Aorta (tissue), 5 donors: ENCODE measurements around the gene SLC2A2. TPM values are rescaled to one million over a fixed set of nuclear protein-coding genes. Genes with fewer than 3 reads are reported as not detected.

Source experiments
- ATAC-seq: fragments of 200-7000 bp; cut with Tn5 transposase; one replicate; pipeline ENCODE4 v1.9.1; 2022; ENCODE audit warnings: moderate library complexity; ENCODE audit not compliant: low FRiP score
- DNase-seq, 2 donors: peaks; one replicate each; pipeline ENCODE4 v3.0.0-alpha.2; 2020
- H3K27ac ChIP-seq, 2 donors: one replicate each; pipeline ENCODE4 v1.5.1; 2013; ENCODE audit warnings: low read length in 2 of 2, mild to moderate bottlenecking in 2 of 2, moderate library complexity in 2 of 2, control low read depth in 1 of 2, inconsistent platforms in 1 of 2, low read depth in 1 of 2
- H3K27me3 ChIP-seq, 2 donors: one replicate each; pipeline ENCODE4 v1.6.1; 2013; ENCODE audit warnings: control low read depth in 1 of 2, low read length in 1 of 2, mild to moderate bottlenecking in 1 of 2, moderate library complexity in 1 of 2; ENCODE audit not compliant: insufficient read depth in 2 of 2, control insufficient read depth in 1 of 2
- H3K36me3 ChIP-seq, 2 donors: one replicate each; pipeline ENCODE4 v1.6.1; 2013; ENCODE audit warnings: control low read depth in 1 of 2, low read length in 1 of 2, mild to moderate bottlenecking in 1 of 2; ENCODE audit not compliant: insufficient read depth in 2 of 2, control insufficient read depth in 1 of 2
- H3K4me1 ChIP-seq, 2 donors: one replicate each; pipeline ENCODE4 v1.6.1; 2013; ENCODE audit warnings: low read length in 2 of 2, control low read depth in 1 of 2, mild to moderate bottlenecking in 1 of 2, moderate library complexity in 1 of 2; ENCODE audit not compliant: insufficient read depth in 2 of 2, control insufficient read depth in 1 of 2
- H3K4me3 ChIP-seq, 2 donors: one replicate each; pipeline ENCODE4 v1.5.1; 2013; ENCODE audit warnings: low read length in 2 of 2, control low read depth in 1 of 2, mild to moderate bottlenecking in 1 of 2
- H3K9me3 ChIP-seq: one replicate; pipeline ENCODE4 v1.6.1; 2013; ENCODE audit warnings: mild to moderate bottlenecking, low read length; ENCODE audit not compliant: control insufficient read depth
- WGBS, 2 donors: extraction: QIAGEN DNeasy Blood & Tissue Kit; methylation state at CpG; one replicate each; pipeline ENCODE4 v1.1.7; 2013; 5-methylcytosine and 5-hydroxymethylcytosine counted together
- intact Hi-C, 2 donors: fragments of 100-400 bp; cut with DNase I; formaldehyde crosslinking; loops; one replicate each; pipeline versions ENCODE4 v1.14.2 to v1.15.0; 2022
- polyA plus RNA-seq, 2 donors: library from polyadenylated mRNA; stranded (reverse); fragments of 200-250 nt; gene quantifications; one replicate each; pipeline ENCODE4 v1.2.3, GENCODE V29; 2013
- total RNA-seq, 2 donors: library from RNA; stranded (reverse); fragmentation: NEBNext Ultra II Directional; extraction: Animal tissue kit (Norgen Biotek cat#: 25700); gene quantifications; one replicate each; pipeline ENCODE4 v1.2.1, GENCODE V29; 2021
- donor health status: healthy with polysubstance abuse.
- donor health status: Bipolar disorder and iron deficiency.
- donor health status: DM: no; HTN: no; CAD: no.
- donor health status: DM: no; HTN: no; CAD: no.
- donor health status: DM: yes; HTN: yes; CAD: no.

The SLC2A2 gene
- total and polyA plus RNA-seq, 4 donors: 3.1 TPM; not detected in 3

DNA sequence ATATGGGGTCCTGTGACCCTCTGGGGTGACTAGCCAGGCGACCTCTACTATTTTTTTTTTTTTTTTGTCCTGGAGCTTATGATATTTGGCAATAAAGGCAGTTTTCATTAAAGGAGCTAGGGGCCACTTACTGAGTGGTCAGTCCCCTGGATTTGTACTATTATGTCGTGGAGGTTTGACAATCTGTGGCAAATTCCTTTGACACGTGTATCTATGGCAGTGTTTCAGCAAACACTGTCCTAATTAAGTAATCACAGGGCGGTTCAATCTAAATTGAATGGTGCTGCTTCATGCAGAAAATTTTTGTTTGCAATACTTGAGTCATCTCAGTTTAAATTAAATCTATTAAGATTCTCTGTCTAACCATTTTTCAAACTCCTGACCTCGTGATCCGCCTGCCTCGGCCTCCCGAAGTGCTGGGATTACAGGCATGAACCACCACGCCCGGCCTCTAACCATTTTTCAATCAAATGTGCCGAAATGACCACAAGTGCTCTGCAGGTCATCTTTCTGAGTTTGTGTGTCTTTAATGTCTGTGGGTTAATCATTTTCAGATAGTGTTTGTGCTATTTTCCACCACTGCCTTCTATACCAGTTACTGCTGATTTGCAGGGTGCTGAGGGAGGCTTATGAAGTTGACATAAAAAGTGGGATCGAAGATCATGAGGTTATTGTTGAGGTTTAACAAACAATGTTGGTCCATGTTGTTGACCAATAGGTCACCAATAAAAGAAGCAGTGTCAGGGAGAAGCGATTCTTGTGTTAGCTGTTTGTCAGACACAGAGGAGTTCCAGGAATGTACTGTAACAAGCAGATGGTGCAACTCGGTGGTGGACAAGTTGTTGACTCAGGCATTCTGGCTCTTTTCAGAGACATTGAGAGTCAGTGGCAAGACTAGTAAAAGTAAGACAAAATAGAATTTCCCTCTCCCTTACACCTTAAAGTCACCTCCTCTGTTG lies 18.6 kb upstream of the SLC2A2 start:
- H3K4me3 ChIP-seq: no peak overlapping the region
- no peaks in the 10 kb centered on the region for H3K36me3 ChIP-seq
- ATAC-seq (no peak), DNase-seq (no peak)
- no peaks in the 10 kb centered on the region for H3K27me3 ChIP-seq
- H3K9me3 ChIP-seq: no peaks in the 10 kb centered on the region
- H3K4me1 ChIP-seq: no peaks in the 10 kb centered on the region
- intact Hi-C loops: loop anchor here in 1 of 2 donors (5.0 kb wide), 1 partner anchor 527 kb away; no protein-coding TSS in a partner anchor
- H3K27ac ChIP-seq: no peak overlapping the region
- 90 to 92% methylated on average over 14 of the region's 14 CpGs for WGBS, 2 donors

- DNase-seq (no peak), ATAC-seq (no peak)
- no peaks in the 10 kb centered on the region for H3K36me3 ChIP-seq
- intact Hi-C loops: no loop called here
- 39 to 81% methylated on average over 1 of the region's 1 CpG for WGBS, 2 donors
- no peak overlapping the region for H3K4me3 ChIP-seq
- no peaks in the 10 kb centered on the region for H3K9me3 ChIP-seq
- H3K4me1 ChIP-seq: no peaks in the 10 kb centered on the region
- H3K27ac ChIP-seq: no peak overlapping the region
- H3K27me3 ChIP-seq: no peaks in the 10 kb centered on the region
Measured at GRCh38 chr3:171044384-171044783, 17.9 kb upstream of the SLC2A2 start.

DNA sequence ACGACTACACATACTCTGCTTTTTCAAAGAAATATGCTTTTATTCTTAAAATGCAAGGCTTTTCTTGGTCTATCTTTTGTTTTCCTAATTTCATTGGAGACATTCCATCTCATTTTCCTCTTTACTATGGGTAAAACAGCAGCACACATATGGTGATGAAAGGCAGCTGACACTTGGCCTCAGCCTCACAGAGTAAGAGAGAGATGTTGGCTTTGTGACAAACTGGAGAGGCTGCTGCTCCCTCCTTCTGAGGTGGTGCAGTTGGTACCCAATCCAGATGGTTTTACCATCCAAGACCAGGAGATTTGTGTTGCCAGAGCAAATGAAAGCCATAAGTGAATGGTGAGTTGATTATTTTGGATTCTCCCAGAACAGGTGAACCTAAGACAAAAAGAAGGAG lies 13.2 kb upstream of the SLC2A2 start:
- Histone ChIP-seq H3K9me3 (no peaks in the 10 kb centered on the region), H3K36me3 (no peaks in the 10 kb centered on the region), H3K27me3 (no peaks in the 10 kb centered on the region), H3K4me3 (no peak overlapping the region), H3K27ac (no peak overlapping the region), H3K4me1 (no peaks in the 10 kb centered on the region)
- DNase-seq (no peak), ATAC-seq (no peak)
- 45 to 51% methylated on average over 1 of the region's 1 CpG for WGBS, 2 donors
- intact Hi-C loops: no loop called here

- no peak for ATAC-seq
- H3K27ac ChIP-seq: no peak overlapping the region
- H3K36me3 ChIP-seq: no peaks in the 10 kb centered on the region
- DNase-seq: no peak
- 13 to 25% methylated on average over 1 of the region's 1 CpG for WGBS, 2 donors
- intact Hi-C loops: no loop called here
- no peaks in the 10 kb centered on the region for H3K9me3 ChIP-seq
- no peak overlapping the region for H3K4me3 ChIP-seq
- no peaks in the 10 kb centered on the region for H3K4me1 ChIP-seq
- no peaks in the 10 kb centered on the region for H3K27me3 ChIP-seq
Measured at GRCh38 chr3:171038342-171038741, 11.8 kb upstream of the SLC2A2 start.

GRCh38 chr3:171028779-171029232 lies 2.3 kb upstream of the SLC2A2 start:
- H3K4me3 ChIP-seq: peak overlapping the region; percentile 40 to 45
- H3K36me3 ChIP-seq: no peaks in the 10 kb centered on the region
- no peaks in the 10 kb centered on the region for H3K9me3 ChIP-seq
- WGBS, 2 donors: 8 to 9% methylated on average over 8 of the region's 8 CpGs
- ATAC-seq: peak; percentile 68
- no peaks in the 10 kb centered on the region for H3K27me3 ChIP-seq
- intact Hi-C loops: no loop called here
- no peak for DNase-seq
- H3K4me1 ChIP-seq: peaks cover 0 to 3% of the 10 kb centered on the region in 2 donors
- peak overlapping the region in 1 of 2 donors; percentile 27 for H3K27ac ChIP-seq

DNA sequence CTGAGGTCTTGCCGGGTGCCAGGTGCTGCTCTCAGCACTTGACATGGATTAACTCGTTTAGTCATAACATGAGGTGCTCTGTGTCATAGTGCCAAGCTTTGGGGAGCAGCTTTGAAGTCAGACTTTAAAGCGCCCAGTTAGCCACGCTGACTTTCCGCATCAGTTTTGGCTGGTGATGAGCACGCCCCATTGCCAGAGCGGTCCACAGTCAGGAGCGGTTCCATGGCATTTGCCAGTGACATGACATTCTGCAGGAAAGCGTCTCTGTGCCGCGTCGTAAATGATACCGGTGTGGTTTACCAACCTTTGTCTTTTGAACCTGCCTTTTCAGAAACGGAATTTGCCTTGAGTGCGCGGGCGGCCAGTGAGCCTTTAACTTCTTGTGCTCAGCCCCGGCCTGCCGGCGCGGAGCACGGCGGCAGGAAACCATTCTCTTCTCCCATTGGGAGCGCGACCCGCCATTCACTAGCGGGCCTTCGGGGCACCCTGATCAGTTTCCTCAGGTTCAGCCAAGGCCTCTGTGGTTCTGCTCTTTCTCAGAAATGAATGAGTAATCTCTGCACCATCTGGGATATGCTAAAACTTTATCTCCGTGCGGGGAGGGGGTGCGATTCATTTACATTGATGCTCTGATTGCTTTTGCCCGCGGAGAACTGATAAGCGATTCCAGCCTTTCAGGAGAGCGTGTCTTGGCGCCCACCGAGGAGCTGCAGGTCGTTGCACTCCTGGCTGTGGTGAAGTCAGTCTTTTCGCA lies 1.7 kb upstream of the SLC2A2 start:
- H3K27me3 ChIP-seq: no peaks in the 10 kb centered on the region
- WGBS, 2 donors: 4 to 5% methylated on average over 39 of the region's 39 CpGs
- no peaks in the 10 kb centered on the region for H3K9me3 ChIP-seq
- DNase-seq: peak; percentile 70 to 90
- intact Hi-C loops: no loop called here
- no peaks in the 10 kb centered on the region for H3K36me3 ChIP-seq
- ATAC-seq: peak; percentile 73
- peak overlapping the region in 1 of 2 donors; percentile 27 for H3K27ac ChIP-seq
- H3K4me3 ChIP-seq: peak overlapping the region; percentile 40 to 45
- H3K4me1 ChIP-seq: peaks cover 0 to 3% of the 10 kb centered on the region in 2 donors

DNA sequence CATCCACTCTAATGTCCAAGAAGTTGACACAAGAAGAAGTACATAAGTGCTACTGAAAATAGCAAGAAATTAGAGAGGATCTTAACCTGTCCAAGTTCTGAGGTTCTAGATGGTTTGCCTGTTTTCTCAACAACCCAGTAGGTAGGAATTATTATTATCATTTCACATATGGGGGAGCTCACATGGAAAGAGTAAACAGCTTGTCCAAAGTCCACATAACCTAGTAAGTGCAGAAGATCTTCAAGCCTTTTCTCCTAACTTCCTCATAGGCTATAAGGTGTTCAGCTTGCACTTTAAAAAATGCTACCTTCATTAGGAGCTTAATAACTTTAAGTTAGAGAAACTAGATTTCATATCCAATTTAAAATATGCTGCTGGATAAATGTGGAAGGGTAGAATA lies 3.0 kb downstream of the SLC2A2 start:
- H3K27ac ChIP-seq: no peak overlapping the region
- H3K36me3 ChIP-seq: no peaks in the 10 kb centered on the region
- DNase-seq (no peak), ATAC-seq (no peak)
- intact Hi-C loops: no loop called here
- H3K27me3 ChIP-seq: no peaks in the 10 kb centered on the region
- H3K9me3 ChIP-seq: no peaks in the 10 kb centered on the region
- no peak overlapping the region for H3K4me3 ChIP-seq
- H3K4me1 ChIP-seq: no peaks in the 10 kb centered on the region

DNA sequence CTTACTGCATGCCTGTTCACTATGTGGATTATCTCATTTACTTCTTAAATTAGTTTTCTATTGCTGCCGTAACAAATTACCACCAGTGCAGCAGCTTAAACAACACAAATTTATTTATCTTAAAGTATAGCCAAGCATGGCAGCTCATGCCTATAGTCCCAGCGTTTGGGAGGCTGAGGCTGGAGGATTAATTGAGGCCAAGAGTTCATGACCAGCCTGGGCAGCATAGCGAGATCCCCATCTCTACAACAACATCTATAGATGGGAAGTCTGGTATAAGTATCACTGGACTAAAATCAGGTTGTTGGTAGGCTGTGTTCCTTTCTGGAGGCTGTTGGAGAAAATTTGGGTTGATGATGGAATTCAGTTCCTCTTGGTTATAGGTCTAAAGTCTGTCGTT lies 5.1 kb downstream of the SLC2A2 start:
- DNase-seq (no peak), ATAC-seq (no peak)
- no peaks in the 10 kb centered on the region for H3K27me3 ChIP-seq
- no peak overlapping the region for H3K27ac ChIP-seq
- no peaks in the 10 kb centered on the region for H3K4me1 ChIP-seq
- 78 to 82% methylated on average over 4 of the region's 4 CpGs for WGBS, 2 donors
- intact Hi-C loops: no loop called here
- no peaks in the 10 kb centered on the region for H3K36me3 ChIP-seq
- H3K9me3 ChIP-seq: no peaks in the 10 kb centered on the region
- no peak overlapping the region for H3K4me3 ChIP-seq
